Islet precursor cell (in vitro differentiated cells): ENCODE results near the gene ZNF436.
"Not testable (repeated sequence)": the region's sequence is repeated elsewhere in the genome, so short reads cannot be mapped to it uniquely, and the experiment has no call there.

ENCODE experiments used
- DNase-seq: peaks from one replicate; pipeline ENCODE4 v3.0.0-alpha.2; 2018

Gene ZNF436

GRCh38 chr1:23366146-23366545, 3.5 kb downstream of the ZNF436 start:
- DNase-seq: no peak

- DNase-seq: no peak
These were observed 7.4 kb downstream of the ZNF436 start for GRCh38 chr1:23362218-23362713.

- DNase-seq: no peak
These were observed 11.2 kb downstream of the ZNF436 start for GRCh38 chr1:23358310-23358875.

- no peak for DNase-seq
These were observed 12.3 kb downstream of the ZNF436 start for GRCh38 chr1:23357138-23357908.

GRCh38 chr1:23356471-23357137, 13.0 kb downstream of the ZNF436 start:
- DNase-seq: no peak

GRCh38 chr1:23354245-23354644, 15.4 kb downstream of the ZNF436 start:
- DNase-seq: no peak

GRCh38 chr1:23352096-23352695, 17.4 kb downstream of the ZNF436 start:
- DNase-seq: no peak

- DNase-seq: no peak
These were observed 23.7 kb downstream of the ZNF436 start for GRCh38 chr1:23345920-23346319.

GRCh38 chr1:23344987-23345472, 24.6 kb downstream of the ZNF436 start:
- DNase-seq: no peak

GRCh38 chr1:23344111-23344986, 25.3 kb downstream of the ZNF436 start, which contains the start of gene HNRNPR:
Gene HNRNPR (minus strand): TSS chr1:23344284. CDS start chr1:23341008, 3,276 bp downstream.
- peak; percentile 100 for DNase-seq

GRCh38 chr1:23343221-23344110, 26.2 kb downstream of the ZNF436 start:
- DNase-seq: peak; percentile 56

GRCh38 chr1:23341931-23342692, 27.5 kb downstream of the ZNF436 start:
- no peak for DNase-seq

GRCh38 chr1:23339632-23340031, 30.0 kb downstream of the ZNF436 start:
- DNase-seq: no peak

GRCh38 chr1:23337869-23338268, 31.8 kb downstream of the ZNF436 start:
- DNase-seq: no peak

GRCh38 chr1:23331713-23332112, 37.9 kb downstream of the ZNF436 start:
- DNase-seq: no peak

GRCh38 chr1:23330846-23331245, 38.8 kb downstream of the ZNF436 start:
- no peak for DNase-seq

GRCh38 chr1:23325393-23325792, 44.2 kb downstream of the ZNF436 start:
- DNase-seq: no peak

GRCh38 chr1:23322770-23323169, 46.9 kb downstream of the ZNF436 start:
- no peak for DNase-seq

- DNase-seq: not testable (repeated sequence)
These were observed 59.4 kb downstream of the ZNF436 start for GRCh38 chr1:23310280-23310679.
